C4-2B (cell line): ENCODE data around the gene ABHD3.
"Not testable (repeated sequence)": the region's sequence is repeated elsewhere in the genome, so short reads cannot be mapped to it uniquely, and the experiment has no call there.

Source experiments
- H3K27ac ChIP-seq: fragments of 450-650 bp; 2 replicates; pipeline ENCODE4 v1.5.1; 2017
- ZFX ChIP-seq: fragments of 450-650 bp; IDR thresholded peaks from 2 replicates; pipeline ENCODE4 v1.6.1; 2017
- TF ChIP-seq, protein P1 (sequence below): fragments of 450-650 bp; conservative IDR thresholded peaks from 2 replicates; pipeline ENCODE4 v1.5.1; 2017; ENCODE audit warnings: mild to moderate bottlenecking

Gene ABHD3

DNA sequence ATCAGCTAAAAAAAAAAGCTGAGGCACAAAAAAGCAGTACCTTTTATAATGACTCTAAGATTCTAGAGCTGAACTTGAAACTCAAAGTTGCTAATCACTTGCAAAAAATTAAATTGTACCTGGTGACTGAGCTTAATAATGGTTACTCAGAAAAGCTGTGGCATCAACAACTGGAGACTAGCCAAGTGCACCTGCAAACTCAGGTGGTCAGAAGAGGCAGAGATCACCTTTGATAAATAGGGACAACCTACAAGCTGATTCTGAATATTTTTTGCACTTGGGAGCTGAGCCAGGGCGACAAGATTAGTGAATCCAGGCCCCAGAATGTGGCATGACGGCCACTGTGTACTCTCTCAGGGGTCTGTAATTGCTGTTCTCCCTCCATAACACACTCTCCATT, 3.0 kb downstream of the ABHD3 start:
- H3K27ac ChIP-seq: no peak overlapping the region
- no peak for TF ChIP-seq ZFX
- TF ChIP-seq, protein P1, sequence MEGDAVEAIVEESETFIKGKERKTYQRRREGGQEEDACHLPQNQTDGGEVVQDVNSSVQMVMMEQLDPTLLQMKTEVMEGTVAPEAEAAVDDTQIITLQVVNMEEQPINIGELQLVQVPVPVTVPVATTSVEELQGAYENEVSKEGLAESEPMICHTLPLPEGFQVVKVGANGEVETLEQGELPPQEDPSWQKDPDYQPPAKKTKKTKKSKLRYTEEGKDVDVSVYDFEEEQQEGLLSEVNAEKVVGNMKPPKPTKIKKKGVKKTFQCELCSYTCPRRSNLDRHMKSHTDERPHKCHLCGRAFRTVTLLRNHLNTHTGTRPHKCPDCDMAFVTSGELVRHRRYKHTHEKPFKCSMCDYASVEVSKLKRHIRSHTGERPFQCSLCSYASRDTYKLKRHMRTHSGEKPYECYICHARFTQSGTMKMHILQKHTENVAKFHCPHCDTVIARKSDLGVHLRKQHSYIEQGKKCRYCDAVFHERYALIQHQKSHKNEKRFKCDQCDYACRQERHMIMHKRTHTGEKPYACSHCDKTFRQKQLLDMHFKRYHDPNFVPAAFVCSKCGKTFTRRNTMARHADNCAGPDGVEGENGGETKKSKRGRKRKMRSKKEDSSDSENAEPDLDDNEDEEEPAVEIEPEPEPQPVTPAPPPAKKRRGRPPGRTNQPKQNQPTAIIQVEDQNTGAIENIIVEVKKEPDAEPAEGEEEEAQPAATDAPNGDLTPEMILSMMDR: no peak

DNA sequence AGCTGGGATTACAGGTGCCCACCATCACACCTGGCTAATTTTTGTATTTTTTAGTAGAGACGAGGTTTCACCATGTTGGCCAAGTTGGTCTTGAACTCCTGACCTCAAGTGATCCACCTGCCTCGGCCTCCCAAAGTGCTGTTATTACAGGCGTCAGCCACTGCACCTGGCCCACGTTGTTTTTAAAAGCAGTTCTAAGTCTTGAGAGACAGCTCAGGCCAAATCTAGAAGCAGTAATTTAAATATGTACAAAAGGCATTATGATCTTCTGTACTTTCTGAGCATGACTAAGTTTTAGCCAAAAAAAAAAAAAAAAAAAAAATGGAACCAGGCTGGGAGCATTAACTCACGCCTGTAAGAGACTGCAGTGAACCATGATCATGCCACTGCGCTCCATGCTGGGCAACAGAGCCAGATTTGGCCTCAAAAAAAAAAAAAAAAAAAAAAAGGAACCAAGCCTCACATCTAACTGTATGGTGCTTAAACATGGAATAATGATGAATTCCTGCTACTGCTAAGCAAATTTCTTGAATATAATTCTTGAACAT, 4.0 kb downstream of the ABHD3 start:
- no peak overlapping the region for H3K27ac ChIP-seq
- TF ChIP-seq, protein P1: no peak
- TF ChIP-seq ZFX: no peak

GRCh38 chr18:21693322-21693721, 11.3 kb downstream of the ABHD3 start:
- no peak overlapping the region for H3K27ac ChIP-seq
- TF ChIP-seq ZFX: no peak
- TF ChIP-seq, protein P1: no peak

DNA sequence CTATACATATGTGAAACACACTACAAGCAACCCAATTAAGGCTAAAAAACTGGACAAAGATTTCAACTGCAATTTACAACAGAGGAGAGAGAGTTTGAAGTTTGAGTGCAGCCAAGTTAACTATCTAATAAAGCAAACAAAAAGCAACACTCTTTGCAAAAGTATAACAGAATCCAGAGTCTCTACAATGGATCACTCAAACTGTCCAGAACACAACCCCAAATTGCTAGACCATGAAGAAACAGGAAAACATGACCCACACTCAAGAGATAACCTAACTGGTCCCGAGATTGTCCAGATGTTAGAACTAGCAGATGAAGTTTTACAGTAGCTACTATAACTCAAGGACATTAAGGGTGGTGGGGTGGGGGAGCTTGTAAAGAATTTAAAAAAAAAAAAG, 14.8 kb downstream of the ABHD3 start:
- no peak overlapping the region for H3K27ac ChIP-seq
- TF ChIP-seq ZFX: no peak
- TF ChIP-seq, protein P1: no peak

DNA sequence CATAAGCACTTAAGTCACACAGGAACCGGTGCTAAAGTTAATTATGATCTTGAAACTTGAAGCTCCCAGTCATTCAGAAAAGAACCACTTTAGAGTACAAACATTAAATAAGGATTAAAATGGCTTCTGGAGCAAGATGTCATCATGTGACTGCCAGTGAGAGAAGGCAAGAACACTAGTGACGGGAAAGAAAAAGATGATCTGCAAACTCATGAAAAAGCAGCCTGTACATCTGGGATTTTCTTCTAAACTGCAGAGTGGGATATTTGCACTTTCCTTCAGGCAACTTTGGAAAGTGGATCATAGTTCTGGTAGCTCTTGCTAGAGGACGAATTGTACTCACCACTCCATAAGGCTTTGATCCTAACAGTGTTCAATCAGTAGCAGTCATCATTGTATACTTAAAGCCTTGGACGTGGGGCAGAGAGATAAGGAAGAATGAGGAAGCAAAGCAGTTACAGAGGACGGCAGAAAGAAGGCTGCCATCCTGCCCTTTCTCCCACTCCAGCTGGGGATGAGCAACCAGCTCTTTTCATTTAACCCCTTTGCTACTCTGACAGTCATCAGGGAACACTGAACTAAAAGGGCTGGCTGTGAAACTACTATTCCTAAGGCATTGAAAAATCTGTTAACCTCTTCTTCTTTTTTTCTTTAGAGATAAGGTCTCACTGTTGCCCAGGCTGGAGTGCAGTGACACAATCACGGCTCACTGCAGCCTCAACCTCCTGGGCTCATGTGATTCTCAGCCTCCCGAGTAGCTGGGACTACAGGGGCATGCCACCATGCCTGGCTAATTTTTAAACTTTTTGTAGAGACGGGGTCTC, 18.1 kb downstream of the ABHD3 start:
- TF ChIP-seq, protein P1: no peak
- no peak for TF ChIP-seq ZFX
- no peak overlapping the region for H3K27ac ChIP-seq

DNA sequence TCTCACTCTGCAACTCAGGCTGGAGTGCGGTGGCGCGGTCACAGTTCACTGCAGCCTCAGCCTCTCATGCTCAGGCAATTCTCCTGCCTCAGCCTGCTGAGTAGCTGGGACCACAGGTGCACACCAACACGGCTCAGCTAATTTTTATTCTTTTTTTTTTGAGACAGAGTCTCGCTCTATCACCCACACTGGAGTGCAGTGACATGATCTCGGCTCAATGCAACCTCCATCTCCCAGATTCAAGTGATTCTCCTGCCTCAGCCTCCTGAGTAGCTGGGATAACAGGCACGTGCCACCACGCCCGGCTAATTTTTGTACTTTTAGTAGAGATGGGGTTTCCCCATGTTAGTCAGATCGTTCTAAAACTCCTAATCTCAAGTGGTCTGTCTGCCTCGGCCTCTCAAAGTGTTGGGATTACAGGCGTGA, 19.0 kb downstream of the ABHD3 start:
- not testable (repeated sequence) for H3K27ac ChIP-seq

DNA sequence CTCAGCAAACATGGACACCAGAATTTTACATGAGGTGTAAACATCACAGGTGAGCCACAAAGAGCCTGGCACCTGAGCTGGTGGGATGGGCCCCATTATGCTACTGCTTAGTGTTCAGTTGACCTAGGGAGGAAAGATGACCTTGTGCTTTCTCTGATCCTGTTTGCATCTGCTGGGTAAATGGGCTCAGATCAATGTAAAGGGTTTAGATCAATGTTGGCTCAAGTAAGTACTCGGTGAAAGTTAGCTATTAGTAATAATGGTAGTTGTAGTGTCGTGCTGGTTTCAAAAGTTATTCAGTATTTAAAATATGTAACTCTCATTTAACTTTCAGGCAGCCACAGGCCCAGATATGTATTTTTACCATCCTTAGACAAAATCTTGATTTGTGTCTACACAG, 19.8 kb downstream of the ABHD3 start:
- TF ChIP-seq ZFX: no peak
- TF ChIP-seq, protein P1: no peak
- H3K27ac ChIP-seq: no peak overlapping the region
